22Rv1 (cell line): ENCODE data around the gene ATP13A4.

Experiments used
- ZFX ChIP-seq: fragments of 450-650 bp; IDR thresholded peaks from 2 replicates; pipeline ENCODE4 v1.6.1; 2017; ENCODE audit warnings: antibody characterized with exemption, borderline replicate concordance
- TF ChIP-seq, protein P1 (sequence below): fragments of 450-650 bp; IDR thresholded peaks from 2 replicates; pipeline ENCODE4 v1.5.1; 2017; ENCODE audit warnings: mild to moderate bottlenecking

DNA sequence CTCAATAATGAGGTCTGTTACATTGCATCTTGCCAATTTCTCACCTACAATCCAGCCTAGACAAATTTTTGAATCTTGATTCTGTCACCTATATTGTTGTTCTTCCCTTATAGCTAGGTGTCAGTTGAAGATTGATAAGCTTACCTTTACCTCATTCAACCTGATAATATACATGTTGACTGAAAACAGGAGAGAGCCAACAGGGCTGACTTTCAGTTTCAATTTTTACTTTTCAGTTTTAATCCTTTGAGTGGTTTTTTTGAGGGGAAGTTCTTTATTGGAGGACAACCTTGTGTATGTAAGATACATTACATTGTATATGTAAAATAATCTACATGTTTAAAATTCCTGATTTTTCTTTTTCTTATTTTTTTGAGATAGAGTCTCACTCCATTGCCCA is 181.9 kb downstream of the ATP13A4 start:
- TF ChIP-seq, protein P1, sequence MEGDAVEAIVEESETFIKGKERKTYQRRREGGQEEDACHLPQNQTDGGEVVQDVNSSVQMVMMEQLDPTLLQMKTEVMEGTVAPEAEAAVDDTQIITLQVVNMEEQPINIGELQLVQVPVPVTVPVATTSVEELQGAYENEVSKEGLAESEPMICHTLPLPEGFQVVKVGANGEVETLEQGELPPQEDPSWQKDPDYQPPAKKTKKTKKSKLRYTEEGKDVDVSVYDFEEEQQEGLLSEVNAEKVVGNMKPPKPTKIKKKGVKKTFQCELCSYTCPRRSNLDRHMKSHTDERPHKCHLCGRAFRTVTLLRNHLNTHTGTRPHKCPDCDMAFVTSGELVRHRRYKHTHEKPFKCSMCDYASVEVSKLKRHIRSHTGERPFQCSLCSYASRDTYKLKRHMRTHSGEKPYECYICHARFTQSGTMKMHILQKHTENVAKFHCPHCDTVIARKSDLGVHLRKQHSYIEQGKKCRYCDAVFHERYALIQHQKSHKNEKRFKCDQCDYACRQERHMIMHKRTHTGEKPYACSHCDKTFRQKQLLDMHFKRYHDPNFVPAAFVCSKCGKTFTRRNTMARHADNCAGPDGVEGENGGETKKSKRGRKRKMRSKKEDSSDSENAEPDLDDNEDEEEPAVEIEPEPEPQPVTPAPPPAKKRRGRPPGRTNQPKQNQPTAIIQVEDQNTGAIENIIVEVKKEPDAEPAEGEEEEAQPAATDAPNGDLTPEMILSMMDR = no peak
- TF ChIP-seq ZFX = no peak
